Measurements from ENCODE around the gene ALDH5A1. TPM values are rescaled to one million over a fixed set of nuclear protein-coding genes. Genes with fewer than 3 reads are reported as not detected.

ALDH5A1 gene
- total RNA-seq, 1 experiment from 2014 or later, result 23.2 TPM

GRCh38 chr6:24524805-24525204 is 30.0 kb downstream of the ALDH5A1 start:
- peak; percentile 60 for DNase-seq
- Mint-ChIP-seq H3K27ac (ENCODE audit: unreplicated experiment) (no peak overlapping the region), H3K36me3 (ENCODE audit: insufficient read depth, unreplicated experiment) (no peaks in the 10 kb centered on the region), H3K4me1 (ENCODE audit: low read depth, unreplicated experiment) (peaks cover 16% of the 10 kb centered on the region), H3K9me3 (ENCODE audit: low read depth, unreplicated experiment) (no peaks in the 10 kb centered on the region), H3K4me3 (ENCODE audit: low read depth, unreplicated experiment) (no peak overlapping the region), H3K27me3 (ENCODE audit: unreplicated experiment) (no peaks in the 10 kb centered on the region)
- no TSS peak for BruUV-seq (replicated peaks)
- intact Hi-C loops (cut with micrococcal nuclease; ENCODE audit: unreplicated experiment), result loop anchor here (1.0 to 5.0 kb wide), 5 partner anchors 56 to 546 kb away; no protein-coding TSS in a partner anchor
- peak; percentile 77 for TF ChIP-seq CTCF (IDR thresholded peaks at IDR 0.05; ENCODE audit: unreplicated experiment)
- CTCF ChIA-PET, result interaction anchor here (0.7 to 1.7 kb wide), 4 partner anchors 51 to 574 kb away, joined by 4 to 7 read pairs (median 6); no protein-coding TSS in a partner anchor

GRCh38 chr6:24529985-24530384 is 35.2 kb downstream of the ALDH5A1 start:
- Mint-ChIP-seq H3K4me1 (ENCODE audit: low read depth, unreplicated experiment) (peaks cover 3% of the 10 kb centered on the region), H3K4me3 (ENCODE audit: low read depth, unreplicated experiment) (no peak overlapping the region), H3K27me3 (ENCODE audit: unreplicated experiment) (no peaks in the 10 kb centered on the region), H3K27ac (ENCODE audit: unreplicated experiment) (no peak overlapping the region), H3K36me3 (ENCODE audit: insufficient read depth, unreplicated experiment) (no peaks in the 10 kb centered on the region), H3K9me3 (ENCODE audit: low read depth, unreplicated experiment) (no peaks in the 10 kb centered on the region)
- intact Hi-C loops (cut with micrococcal nuclease; ENCODE audit: unreplicated experiment), result no loop called here
- no peak for TF ChIP-seq CTCF (IDR thresholded peaks at IDR 0.05; ENCODE audit: unreplicated experiment)
- DNase-seq, result no peak
- CTCF ChIA-PET, result interaction anchor here (0.6 kb wide), 2 partner anchors 151 to 461 kb away, joined by 3 to 4 read pairs; no protein-coding TSS in a partner anchor
- BruUV-seq (replicated peaks), result no TSS peak

GRCh38 chr6:24534329-24534728 is 39.6 kb downstream of the ALDH5A1 start:
- Mint-ChIP-seq H3K4me1 (ENCODE audit: low read depth, unreplicated experiment) (no peaks in the 10 kb centered on the region), H3K36me3 (ENCODE audit: insufficient read depth, unreplicated experiment) (no peaks in the 10 kb centered on the region), H3K9me3 (ENCODE audit: low read depth, unreplicated experiment) (no peaks in the 10 kb centered on the region), H3K27ac (ENCODE audit: unreplicated experiment) (no peak overlapping the region), H3K27me3 (ENCODE audit: unreplicated experiment) (no peaks in the 10 kb centered on the region), H3K4me3 (ENCODE audit: low read depth, unreplicated experiment) (no peak overlapping the region)
- intact Hi-C loops (cut with micrococcal nuclease; ENCODE audit: unreplicated experiment), result no loop called here
- BruUV-seq (replicated peaks), result no TSS peak
- no peak for TF ChIP-seq CTCF (IDR thresholded peaks at IDR 0.05; ENCODE audit: unreplicated experiment)
- CTCF ChIA-PET, result interaction anchor here (0.6 kb wide), 1 partner anchor 566 kb away, joined by 5 read pairs; no protein-coding TSS in a partner anchor
- DNase-seq, result no peak

- Mint-ChIP-seq H3K27me3 (ENCODE audit: unreplicated experiment) (no peaks in the 10 kb centered on the region), H3K4me3 (ENCODE audit: low read depth, unreplicated experiment) (no peak overlapping the region), H3K36me3 (ENCODE audit: insufficient read depth, unreplicated experiment) (no peaks in the 10 kb centered on the region), H3K4me1 (ENCODE audit: low read depth, unreplicated experiment) (no peaks in the 10 kb centered on the region), H3K9me3 (ENCODE audit: low read depth, unreplicated experiment) (no peaks in the 10 kb centered on the region), H3K27ac (ENCODE audit: unreplicated experiment) (no peak overlapping the region)
- no peak for DNase-seq
- TF ChIP-seq CTCF (IDR thresholded peaks at IDR 0.05; ENCODE audit: unreplicated experiment), result no peak
- no TSS peak for BruUV-seq (replicated peaks)
- CTCF ChIA-PET, result no interaction called here
- intact Hi-C loops (cut with micrococcal nuclease; ENCODE audit: unreplicated experiment), result no loop called here
These were observed 40.4 kb downstream of the ALDH5A1 start for GRCh38 chr6:24535210-24535609.
